Osteoblast (primary cell): ENCODE data around the gene ITIH5. TPM values are rescaled to one million over a fixed set of nuclear protein-coding genes. Genes with fewer than 3 reads are reported as not detected.

Experiments
- DNase-seq: peaks from one replicate; pipeline ENCODE4 v3.0.0; 2011; ENCODE audit warnings: low spot score, mixed read lengths; ENCODE audit not compliant: insufficient read length; ENCODE audit errors: missing footprints
- H2AFZ ChIP-seq: 2 replicates; pipeline ENCODE4 v1.6.0; 2011; ENCODE audit warnings: mild to moderate bottlenecking, low read length
- H3K27ac ChIP-seq: 2 replicates; pipeline ENCODE4 v1.5.1; 2011; ENCODE audit warnings: mild to moderate bottlenecking, low read depth, low read length, moderate library complexity
- H3K27me3 ChIP-seq: 2 replicates; pipeline ENCODE4 v1.6.0; 2012; ENCODE audit warnings: mild to moderate bottlenecking, control low read depth, inconsistent platforms, low read length, moderate library complexity; ENCODE audit not compliant: insufficient read depth
- H3K36me3 ChIP-seq: 2 replicates; pipeline ENCODE4 v1.5.1; 2011; ENCODE audit warnings: mild to moderate bottlenecking, low read length, control low read depth, moderate library complexity; ENCODE audit not compliant: insufficient read depth
- H3K4me1 ChIP-seq: 2 replicates; pipeline ENCODE4 v1.5.1; 2011; ENCODE audit warnings: mild to moderate bottlenecking, low read length, control low read depth, moderate library complexity; ENCODE audit not compliant: insufficient read depth
- H3K4me2 ChIP-seq: 2 replicates; pipeline ENCODE4 v1.6.0; 2011; ENCODE audit warnings: mild to moderate bottlenecking, low read length; ENCODE audit not compliant: insufficient read depth
- H3K4me3 ChIP-seq: fragments of 200-600 bp; sonication (generic); 3 replicates; pipeline ENCODE4 v1.5.1; 2012; ENCODE audit warnings: mild to moderate bottlenecking, low read length, inconsistent platforms; ENCODE audit not compliant: insufficient read depth
- H3K79me2 ChIP-seq: 2 replicates; pipeline ENCODE4 v1.6.0; 2012; ENCODE audit warnings: mild to moderate bottlenecking, low read length, control low read depth, inconsistent platforms; ENCODE audit not compliant: insufficient read depth
- H3K9me3 ChIP-seq: 2 replicates; pipeline ENCODE4 v1.5.1; 2011; ENCODE audit warnings: low read depth, low read length, control low read depth
- H4K20me1 ChIP-seq: 2 replicates; pipeline ENCODE4 v1.6.0; 2012; ENCODE audit warnings: mild to moderate bottlenecking, low read length, control low read depth; ENCODE audit not compliant: insufficient read depth
- total RNA-seq: library from RNA; depleted of rRNA; stranded (reverse); fragments of >200 nt; gene quantifications from 2 replicates; pipeline ENCODE4 v1.2.3, GENCODE V29; 2012
- TF ChIP-seq, protein P1 (sequence below): IDR thresholded peaks from 2 replicates; pipeline ENCODE4 v1.5.1; 2011; ENCODE audit warnings: mild to moderate bottlenecking, low read depth, low read length, moderate library complexity; ENCODE audit errors: extremely low read depth

ITIH5 gene
- total RNA-seq, 1 donor: 2.2 TPM

DNA sequence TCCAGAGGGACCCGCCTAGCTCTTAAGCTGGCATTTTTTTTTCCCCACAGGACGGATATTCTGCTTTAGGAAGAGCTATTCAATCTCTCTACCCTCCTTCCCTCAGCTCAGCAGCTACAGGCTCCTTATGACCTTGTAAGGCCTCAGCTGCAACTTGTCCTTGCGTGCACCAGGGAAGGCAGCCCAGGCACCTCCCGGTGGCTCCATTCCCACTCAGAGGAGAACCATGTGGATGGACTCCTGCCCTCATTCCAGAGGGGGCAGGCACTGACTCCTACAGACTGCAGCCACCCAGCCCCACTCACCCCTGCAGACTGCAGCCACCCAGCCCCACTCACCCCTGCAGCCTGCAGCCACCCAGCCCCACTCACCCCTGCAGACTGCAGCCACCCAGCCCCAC, 73.7 kb downstream of the ITIH5 start:
- DNase-seq: no peak
- Histone ChIP-seq H3K9me3 (no peaks in the 10 kb centered on the region), H3K27ac (no peak overlapping the region), H3K4me2 (no peak overlapping the region), H3K4me3 (no peak overlapping the region), H3K4me1 (no peaks in the 10 kb centered on the region), H3K27me3 (no peaks in the 10 kb centered on the region), H2AFZ (no peak overlapping the region), H3K36me3 (no peaks in the 10 kb centered on the region), H4K20me1 (no peaks in the 10 kb centered on the region), H3K79me2 (no peaks in the 10 kb centered on the region)
- TF ChIP-seq, protein P1, sequence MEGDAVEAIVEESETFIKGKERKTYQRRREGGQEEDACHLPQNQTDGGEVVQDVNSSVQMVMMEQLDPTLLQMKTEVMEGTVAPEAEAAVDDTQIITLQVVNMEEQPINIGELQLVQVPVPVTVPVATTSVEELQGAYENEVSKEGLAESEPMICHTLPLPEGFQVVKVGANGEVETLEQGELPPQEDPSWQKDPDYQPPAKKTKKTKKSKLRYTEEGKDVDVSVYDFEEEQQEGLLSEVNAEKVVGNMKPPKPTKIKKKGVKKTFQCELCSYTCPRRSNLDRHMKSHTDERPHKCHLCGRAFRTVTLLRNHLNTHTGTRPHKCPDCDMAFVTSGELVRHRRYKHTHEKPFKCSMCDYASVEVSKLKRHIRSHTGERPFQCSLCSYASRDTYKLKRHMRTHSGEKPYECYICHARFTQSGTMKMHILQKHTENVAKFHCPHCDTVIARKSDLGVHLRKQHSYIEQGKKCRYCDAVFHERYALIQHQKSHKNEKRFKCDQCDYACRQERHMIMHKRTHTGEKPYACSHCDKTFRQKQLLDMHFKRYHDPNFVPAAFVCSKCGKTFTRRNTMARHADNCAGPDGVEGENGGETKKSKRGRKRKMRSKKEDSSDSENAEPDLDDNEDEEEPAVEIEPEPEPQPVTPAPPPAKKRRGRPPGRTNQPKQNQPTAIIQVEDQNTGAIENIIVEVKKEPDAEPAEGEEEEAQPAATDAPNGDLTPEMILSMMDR: no peak

DNA sequence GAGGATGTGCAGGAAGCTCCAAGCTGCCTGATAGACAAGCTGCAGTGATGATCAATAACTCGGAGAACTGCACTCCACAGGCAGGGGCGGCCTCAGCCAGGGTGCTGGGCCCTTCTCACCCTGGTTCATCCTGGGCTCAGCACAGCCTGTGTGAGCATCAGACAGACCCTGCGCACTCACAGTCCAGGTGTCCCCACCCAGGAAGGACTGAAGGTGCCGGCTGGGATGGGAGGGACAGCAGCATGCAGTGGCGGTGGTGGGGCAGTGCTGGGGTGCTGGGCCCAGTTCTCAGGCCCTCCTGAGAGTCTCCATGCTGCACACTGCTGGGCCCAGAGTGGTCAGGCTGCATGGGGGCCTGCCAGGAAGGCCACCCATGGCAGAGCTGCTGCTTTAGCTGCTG, 74.1 kb downstream of the ITIH5 start:
- TF ChIP-seq, protein P1: no peak
- H3K36me3 ChIP-seq: no peaks in the 10 kb centered on the region
- no peak overlapping the region for H3K27ac ChIP-seq
- H3K9me3 ChIP-seq: no peaks in the 10 kb centered on the region
- no peak overlapping the region for H3K4me3 ChIP-seq
- H3K79me2 ChIP-seq: no peaks in the 10 kb centered on the region
- no peak overlapping the region for H2AFZ ChIP-seq
- H3K27me3 ChIP-seq: no peaks in the 10 kb centered on the region
- H3K4me1 ChIP-seq: no peaks in the 10 kb centered on the region
- no peaks in the 10 kb centered on the region for H4K20me1 ChIP-seq
- no peak for DNase-seq
- no peak overlapping the region for H3K4me2 ChIP-seq

GRCh38 chr10:7590271-7590670, 76.5 kb downstream of the ITIH5 start:
- DNase-seq: no peak
- Histone ChIP-seq H3K79me2 (no peaks in the 10 kb centered on the region), H3K27ac (no peak overlapping the region), H3K36me3 (no peaks in the 10 kb centered on the region), H3K27me3 (no peaks in the 10 kb centered on the region), H3K4me1 (no peaks in the 10 kb centered on the region), H2AFZ (no peak overlapping the region), H3K4me3 (no peak overlapping the region), H4K20me1 (no peaks in the 10 kb centered on the region), H3K9me3 (no peaks in the 10 kb centered on the region), H3K4me2 (no peak overlapping the region)
- TF ChIP-seq, protein P1: no peak

DNA sequence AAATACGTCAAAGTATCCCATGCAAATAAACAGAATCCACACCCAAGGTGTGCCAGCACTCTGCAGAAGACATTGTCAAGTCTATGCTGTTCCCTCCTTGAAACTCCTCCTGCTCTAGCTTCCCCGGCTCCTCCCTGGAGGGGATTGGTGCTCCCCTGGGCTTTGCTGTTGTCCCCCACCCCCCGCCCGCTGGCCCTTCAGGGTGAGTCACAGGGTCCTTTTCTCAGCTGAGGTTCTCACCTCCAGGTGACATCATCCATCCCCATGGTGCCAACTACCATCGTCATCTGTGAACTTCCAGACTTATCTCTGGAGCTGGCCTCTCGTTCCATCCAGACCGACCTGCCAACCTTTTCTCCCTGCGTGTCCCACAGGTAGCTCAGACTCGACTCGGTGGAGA, 77.0 kb downstream of the ITIH5 start:
- Histone ChIP-seq H4K20me1 (no peaks in the 10 kb centered on the region), H2AFZ (no peak overlapping the region), H3K4me3 (no peak overlapping the region), H3K4me1 (no peaks in the 10 kb centered on the region), H3K4me2 (no peak overlapping the region), H3K9me3 (no peaks in the 10 kb centered on the region), H3K27me3 (no peaks in the 10 kb centered on the region), H3K27ac (no peak overlapping the region), H3K79me2 (no peaks in the 10 kb centered on the region), H3K36me3 (no peaks in the 10 kb centered on the region)
- DNase-seq: no peak
- TF ChIP-seq, protein P1: no peak
